DMS 273 (cell line): ENCODE data around the gene SEMA7A.

Experiments used
- DNase-seq: peaks from one replicate; lab custom pipeline; 2025; ENCODE audit not compliant: unreplicated experiment; lab: John Stamatoyannopoulos, UW

The SEMA7A gene

GRCh38 chr15:74387621-74388362, 46.0 kb downstream of the SEMA7A start:
- no peak for DNase-seq

DNA sequence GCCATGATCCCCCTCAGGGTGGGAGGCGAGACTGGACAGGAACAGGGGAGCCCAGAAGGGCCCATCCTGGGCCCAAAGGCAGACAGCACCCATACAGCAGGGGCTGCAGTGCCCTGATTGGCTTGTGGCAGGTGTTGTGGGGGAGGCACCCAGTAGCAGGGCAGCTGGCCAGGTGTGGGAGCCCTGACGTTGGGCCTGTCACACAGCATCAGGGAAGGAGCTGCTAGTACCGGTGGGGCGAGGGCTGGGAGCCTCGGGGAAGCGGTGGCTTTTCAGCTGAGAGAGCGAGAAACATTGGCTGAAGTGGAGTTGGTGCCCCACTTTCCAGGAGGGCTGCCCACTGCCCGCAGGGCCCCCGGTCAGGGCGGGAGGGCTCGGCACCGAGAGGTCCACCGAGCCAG, 46.6 kb downstream of the SEMA7A start:
- DNase-seq = peak; percentile 21

GRCh38 chr15:74386496-74387140, 47.1 kb downstream of the SEMA7A start:
- DNase-seq = no peak

- no peak for DNase-seq
These were observed 48.0 kb downstream of the SEMA7A start for GRCh38 chr15:74385733-74386132.

- no peak for DNase-seq
These were observed 48.7 kb downstream of the SEMA7A start for GRCh38 chr15:74384881-74385643.

DNA sequence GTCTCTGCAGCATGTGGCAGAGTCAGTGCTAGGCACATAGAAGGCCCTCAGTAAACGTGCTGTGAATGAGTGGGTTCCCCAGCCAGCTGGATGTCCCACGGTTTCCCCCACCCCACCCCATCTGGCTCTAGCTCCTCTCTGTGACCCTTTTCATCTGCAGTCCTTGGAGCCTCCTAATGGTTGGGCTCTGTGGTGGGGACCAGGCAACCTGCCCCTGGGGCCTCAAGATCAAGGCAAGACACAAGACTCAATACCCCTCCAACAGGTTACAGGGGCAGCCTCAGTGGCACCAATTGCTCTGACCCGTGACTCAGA, 49.2 kb downstream of the SEMA7A start:
- no peak for DNase-seq

GRCh38 chr15:74383695-74384565, 49.8 kb downstream of the SEMA7A start:
- DNase-seq = peak; percentile 38

DNA sequence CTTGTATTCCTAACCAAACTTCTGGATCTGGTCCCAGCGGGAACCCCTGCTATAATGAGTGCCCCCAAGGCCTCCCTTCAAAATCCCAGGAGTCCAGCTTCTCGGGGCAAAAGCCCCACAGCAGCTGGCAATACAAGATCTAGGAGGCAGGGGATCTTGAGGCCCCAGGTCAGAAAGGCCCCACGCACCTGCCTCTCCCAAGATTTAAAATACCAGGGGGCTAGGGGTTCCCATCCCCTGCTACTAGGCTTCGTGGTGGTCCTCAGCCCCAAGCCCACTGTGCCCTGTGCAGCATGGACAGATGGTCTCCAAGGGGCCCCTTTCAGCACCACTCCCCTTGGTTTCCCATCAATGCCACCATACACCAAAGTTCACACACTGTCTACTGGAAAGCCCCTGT, 50.5 kb downstream of the SEMA7A start:
- no peak for DNase-seq

DNA sequence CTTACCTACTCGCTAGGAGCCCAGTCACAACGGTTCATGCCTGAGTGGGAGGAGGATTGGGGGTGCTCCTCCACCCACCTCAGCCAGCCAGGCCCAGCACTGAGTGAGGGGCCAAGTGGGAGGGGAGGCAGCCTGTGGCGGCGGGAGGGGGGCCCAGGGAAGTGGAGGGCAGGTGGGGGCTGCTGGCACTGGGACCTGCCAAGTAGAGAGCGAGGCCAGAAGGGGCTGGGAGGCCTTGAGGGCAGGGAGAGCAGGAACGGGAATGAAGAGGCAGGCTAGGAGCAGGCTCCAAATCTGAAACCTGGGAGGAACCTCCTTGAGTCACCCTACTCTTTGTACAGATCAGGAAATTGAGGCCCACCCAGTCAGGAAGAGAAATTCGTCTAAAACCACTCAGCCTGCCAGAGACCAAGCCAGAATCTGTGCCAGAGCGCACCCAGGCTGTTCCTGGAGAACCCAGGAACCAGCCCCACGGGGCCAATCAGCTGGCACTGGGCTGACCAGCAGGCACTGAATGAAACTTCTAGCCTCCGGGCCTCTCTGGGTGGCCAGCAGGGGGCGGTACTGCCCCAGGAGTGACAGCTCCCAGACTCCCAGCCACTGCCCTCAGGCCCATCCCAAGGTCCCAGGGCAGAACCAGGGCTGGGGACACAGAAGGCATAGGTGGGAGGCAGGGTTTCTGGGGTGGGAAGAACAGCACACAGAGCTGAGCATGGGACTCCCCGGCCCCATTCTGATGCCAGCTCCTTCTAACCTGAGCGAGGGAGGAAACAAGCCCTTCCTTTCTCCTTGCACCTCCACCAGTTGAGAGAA, 51.5 kb downstream of the SEMA7A start:
- DNase-seq = peak; percentile 81

GRCh38 chr15:74381481-74381880, 52.3 kb downstream of the SEMA7A start:
- DNase-seq = no peak

DNA sequence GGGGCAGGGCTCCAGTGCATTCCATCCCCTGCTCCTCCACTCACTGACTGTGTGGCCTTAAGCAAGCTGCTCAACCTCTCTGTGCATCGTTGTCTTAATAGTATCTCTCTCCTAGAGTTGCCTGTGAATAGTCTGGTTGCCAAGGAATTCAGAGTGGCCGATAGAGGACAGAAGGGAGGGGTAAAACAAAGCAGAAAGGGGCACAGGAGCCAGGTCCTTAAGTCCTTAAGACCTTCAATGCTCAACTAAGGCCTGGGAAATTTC, 52.6 kb downstream of the SEMA7A start:
- DNase-seq = no peak

GRCh38 chr15:74380361-74381189, 53.2 kb downstream of the SEMA7A start:
- DNase-seq = no peak

DNA sequence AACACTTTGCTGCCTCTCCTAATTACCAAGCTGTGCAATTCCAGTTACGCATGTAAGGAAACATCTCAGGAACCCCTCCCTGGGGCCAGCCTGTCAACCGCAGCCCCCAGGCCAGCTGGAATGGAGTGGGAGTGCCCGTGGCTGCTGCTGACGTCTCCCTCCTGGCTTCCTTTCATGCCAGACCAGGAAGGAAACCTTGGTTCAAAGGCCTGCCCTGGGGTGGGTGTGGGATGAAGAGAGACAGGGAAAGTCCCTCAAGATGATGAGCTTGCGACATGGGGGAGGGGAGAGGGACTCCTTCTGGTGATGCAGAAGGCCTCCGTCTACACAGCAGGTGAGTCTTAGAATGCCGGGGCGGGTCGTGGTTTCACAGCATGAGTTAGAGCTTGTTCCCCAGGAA, 54.9 kb downstream of the SEMA7A start:
- DNase-seq = no peak

- DNase-seq = no peak
These were observed 55.7 kb downstream of the SEMA7A start for GRCh38 chr15:74377831-74378766.

DNA sequence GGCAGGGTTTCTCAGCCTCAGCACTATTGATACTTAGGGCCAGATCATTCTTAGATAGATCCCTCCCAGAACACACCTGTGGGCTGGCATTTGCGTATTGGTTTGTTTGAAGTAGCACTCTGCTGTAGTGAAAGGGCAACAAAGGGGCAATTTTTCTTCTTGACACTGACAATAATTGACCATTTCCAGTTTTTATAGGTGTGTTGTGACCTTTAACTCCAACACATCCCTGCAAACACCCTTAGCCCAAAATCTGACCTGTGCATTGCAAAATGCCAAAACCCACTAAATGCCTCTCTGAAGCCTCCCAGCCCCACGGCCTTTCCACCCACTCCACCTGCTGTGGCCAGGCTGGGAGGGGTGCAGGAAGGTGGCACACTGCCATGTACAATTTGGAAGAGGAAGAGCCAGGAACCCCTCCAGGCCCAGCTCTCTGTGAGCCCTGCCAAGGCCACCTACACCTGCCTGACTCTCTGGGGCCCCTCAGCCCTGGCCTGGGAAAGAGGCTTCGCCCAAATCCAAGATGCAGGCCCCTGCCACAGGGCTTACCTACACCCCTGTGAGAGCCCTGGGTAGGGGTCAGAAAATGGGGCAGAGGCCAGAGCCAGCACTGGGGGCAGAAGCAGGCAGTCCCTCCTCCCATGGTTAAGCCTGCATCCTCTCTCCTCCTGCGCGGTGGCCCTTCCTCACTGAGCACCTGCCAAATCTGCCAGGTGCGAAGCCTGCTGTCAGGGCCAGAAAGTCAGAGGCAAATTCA, 56.8 kb downstream of the SEMA7A start:
- no peak for DNase-seq

DNA sequence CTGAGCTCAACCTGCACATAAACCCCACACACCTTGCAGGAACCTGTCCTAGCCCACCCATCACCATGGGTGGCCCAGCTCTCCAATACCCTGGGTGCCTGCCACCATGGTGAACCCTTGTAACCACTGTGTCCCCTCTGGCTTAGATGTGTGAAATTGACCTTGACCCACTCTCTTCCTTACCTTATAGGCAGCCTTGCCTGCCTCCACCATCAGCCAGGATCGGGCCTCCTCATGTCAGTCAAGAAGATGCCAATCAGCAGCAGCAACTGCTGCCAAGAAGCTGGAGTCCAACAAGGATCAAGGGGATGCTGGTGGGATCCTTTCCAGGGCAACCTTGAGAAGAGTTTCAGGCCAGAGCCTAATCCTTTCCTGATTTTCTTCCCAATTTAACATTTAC, 57.5 kb downstream of the SEMA7A start:
- DNase-seq = no peak

DNA sequence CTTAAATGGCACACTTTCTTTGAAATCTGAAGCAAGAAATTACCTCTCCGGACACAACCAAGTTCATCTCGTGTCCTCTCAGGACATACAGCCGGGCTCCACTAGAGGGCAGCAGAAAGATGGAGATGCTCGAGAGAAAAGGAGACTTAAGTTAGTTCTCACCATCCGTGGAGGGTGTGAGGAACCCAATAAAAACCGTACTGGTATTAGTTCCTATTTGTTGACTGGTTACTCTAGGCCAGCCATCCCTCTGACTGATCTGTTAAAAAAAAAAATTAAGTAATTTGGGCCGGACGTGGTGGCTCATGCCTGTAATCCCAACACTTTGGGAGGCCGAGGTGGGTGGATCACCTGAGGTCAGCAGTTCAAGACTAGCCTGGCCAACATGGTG, 58.5 kb downstream of the SEMA7A start:
- peak; percentile 89 for DNase-seq
